HG03159 (cell line): ENCODE data around the gene VSTM4.

Experiments
- ATAC-seq: cut with Tn5 transposase; IDR thresholded peaks from one replicate; pipeline ENCODE4 v1.9.1; 2021; ENCODE audit warnings: mild to moderate bottlenecking, moderate library complexity; ENCODE audit not compliant: unreplicated experiment

VSTM4 gene

GRCh38 chr10:49115015-49115795 lies at the start of gene VSTM4:
Gene VSTM4, minus strand, starts transcription at chr10:49115522. Its CDS starts 37 bp downstream, at chr10:49115485.
- ATAC-seq: no peak

DNA sequence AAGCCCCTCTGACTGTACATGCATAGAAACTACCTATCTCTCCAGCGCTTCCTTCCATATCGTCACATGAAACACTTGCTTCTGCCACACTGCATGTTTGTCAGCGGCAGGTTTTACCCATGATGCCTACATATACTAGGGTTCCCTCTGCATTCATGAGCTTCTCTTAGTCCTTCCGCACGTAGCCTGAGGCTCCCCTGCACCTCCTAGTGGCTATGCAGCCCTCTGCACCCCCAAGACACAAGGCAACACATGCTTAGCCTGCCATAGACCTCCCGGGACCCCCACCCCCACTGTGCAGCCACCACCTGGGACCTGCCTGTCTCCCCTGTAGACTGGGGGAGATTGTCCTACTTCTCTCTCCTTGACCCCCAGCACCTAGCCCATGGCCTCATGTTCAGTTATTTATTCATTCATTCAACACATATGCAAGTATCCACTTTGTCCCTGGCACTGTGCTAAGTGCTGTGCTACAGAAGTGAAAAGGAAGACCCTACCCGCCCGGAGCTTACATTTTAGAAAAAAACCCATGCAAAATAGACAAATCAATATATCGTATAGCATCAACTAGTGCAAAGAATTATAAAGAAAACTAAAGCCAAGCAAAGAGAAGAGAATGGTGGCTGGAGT lies 49.4 kb upstream of the VSTM4 start:
- peak; percentile 85 for ATAC-seq

- ATAC-seq: no peak
These were observed 48.4 kb upstream of the VSTM4 start for GRCh38 chr10:49163741-49164140.

GRCh38 chr10:49162761-49163310 lies 47.5 kb upstream of the VSTM4 start:
- ATAC-seq: no peak

- ATAC-seq: no peak
These were observed 46.7 kb upstream of the VSTM4 start for GRCh38 chr10:49162063-49162462.

- no peak for ATAC-seq
These were observed 46.2 kb upstream of the VSTM4 start for GRCh38 chr10:49161411-49161997.

- ATAC-seq: no peak
These were observed 45.5 kb upstream of the VSTM4 start for GRCh38 chr10:49160814-49161213.

DNA sequence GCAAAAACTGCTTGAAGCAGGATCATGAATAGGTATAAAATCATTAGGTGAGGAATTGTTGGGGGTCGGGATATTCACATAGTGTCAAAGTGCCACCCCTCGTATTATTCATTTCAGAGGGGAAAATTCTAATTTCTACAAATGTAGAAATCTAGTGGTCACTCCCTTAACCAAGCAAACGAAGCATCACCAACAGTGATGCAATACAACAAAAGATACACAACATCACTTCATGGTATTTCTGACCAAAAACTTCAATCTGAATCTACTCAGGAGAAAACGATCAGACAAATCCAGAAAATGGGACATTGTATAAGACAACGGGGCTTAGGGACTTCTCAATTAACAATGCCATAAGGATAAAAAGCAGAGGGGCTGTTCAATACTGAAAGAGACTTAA lies 44.8 kb upstream of the VSTM4 start:
- no peak for ATAC-seq

- ATAC-seq: no peak
These were observed 43.6 kb upstream of the VSTM4 start for GRCh38 chr10:49158915-49159314.

DNA sequence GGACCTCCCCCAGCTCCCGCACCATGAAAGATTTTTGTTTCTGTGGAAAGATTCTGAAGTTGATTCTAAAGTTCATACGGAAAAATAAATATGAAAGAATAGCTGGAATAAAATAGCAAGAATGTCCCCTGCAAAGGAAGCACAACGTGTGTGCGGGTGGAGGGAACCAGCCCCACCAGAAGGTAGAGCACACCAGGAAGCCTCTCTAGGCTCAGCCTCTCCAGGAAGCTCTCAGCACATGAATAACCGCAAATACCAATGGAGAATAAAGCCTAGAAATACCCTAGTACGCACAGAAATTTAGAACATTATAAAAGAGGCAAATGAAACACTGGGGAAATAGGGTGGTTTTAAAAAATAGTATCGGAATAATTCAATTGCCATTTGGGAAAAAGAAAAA lies 43.1 kb upstream of the VSTM4 start:
- ATAC-seq: no peak

- ATAC-seq: no peak
These were observed 41.9 kb upstream of the VSTM4 start for GRCh38 chr10:49157229-49157628.

GRCh38 chr10:49154641-49155040 lies 39.3 kb upstream of the VSTM4 start:
- ATAC-seq: no peak

DNA sequence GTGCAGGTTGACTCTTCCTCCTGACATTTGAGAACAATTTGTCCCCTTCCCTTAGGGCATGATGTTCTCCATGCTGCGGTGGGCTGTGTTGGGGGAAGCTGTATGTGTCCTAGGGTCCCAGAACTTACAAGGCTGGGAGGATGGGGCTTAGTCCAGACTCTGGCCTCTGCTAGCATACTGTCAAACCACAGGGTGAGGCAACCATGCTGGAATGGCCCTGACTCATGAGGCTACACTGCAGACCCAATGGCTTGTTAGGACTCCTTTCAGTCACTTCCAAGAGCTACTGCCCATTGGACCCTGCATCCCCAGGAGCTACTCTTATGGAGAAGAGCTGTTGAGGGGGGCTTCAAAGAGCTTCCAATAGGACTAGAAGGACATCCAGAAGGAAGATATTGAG lies 38.6 kb upstream of the VSTM4 start:
- ATAC-seq: no peak

GRCh38 chr10:49153115-49153514 lies 37.8 kb upstream of the VSTM4 start:
- ATAC-seq: no peak

DNA sequence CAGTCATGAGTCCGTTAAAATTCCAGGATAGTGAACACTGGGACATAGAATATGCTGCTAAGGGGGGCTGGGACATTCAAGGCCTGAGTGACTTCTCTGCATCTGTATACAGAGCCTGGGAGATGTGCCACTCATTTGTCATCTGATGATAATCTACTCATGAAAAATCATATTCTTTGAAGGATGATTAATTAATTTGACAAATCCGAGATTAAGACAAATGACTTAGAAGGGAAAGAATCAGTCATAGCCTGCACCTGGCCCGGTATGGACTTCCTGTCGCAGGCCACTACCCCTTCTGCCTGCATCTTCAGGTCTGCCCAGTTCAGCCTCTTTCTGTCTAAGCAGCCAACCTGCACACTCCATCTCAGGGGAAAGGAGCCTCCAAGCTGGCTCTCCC lies 37.3 kb upstream of the VSTM4 start:
- no peak for ATAC-seq

DNA sequence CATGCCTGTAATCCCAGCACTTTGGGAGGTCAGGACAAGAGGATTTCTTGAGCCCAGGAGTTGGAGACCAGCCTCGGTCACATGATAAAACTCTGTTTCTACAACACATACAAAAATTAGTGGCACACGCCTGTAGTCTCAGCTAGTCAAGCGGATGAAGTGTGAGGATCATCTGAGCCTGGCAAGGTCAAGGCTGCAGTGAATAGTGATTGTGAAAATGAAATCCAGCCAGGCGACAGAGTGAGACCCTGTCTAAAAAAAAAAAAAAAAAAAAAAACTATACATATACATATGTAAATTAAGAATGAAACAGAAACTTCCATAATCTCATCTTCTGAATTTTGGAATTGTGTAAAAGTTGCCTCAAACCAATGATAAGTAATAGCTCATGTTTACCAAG lies 36.7 kb upstream of the VSTM4 start:
- no peak for ATAC-seq

DNA sequence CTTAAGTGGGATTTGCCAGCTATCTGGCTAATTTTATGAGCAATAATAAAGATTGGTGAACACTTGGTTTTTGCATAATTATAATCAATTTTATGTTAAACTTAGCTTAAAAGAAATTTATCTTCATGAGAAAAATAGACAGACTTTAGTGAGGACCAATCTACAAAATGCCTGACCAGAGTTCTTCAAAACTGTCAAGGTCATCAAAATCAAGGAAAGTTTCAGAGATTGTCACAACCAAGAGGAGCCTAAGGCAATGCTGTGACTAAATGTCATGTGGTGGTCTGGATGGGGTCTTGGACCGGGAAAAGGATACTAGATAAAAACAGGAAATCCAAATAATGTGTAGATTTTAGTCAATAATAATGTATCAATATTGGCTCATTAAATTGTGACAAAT lies 36.2 kb upstream of the VSTM4 start:
- ATAC-seq: no peak

GRCh38 chr10:49151025-49151445 lies 35.7 kb upstream of the VSTM4 start:
- no peak for ATAC-seq

DNA sequence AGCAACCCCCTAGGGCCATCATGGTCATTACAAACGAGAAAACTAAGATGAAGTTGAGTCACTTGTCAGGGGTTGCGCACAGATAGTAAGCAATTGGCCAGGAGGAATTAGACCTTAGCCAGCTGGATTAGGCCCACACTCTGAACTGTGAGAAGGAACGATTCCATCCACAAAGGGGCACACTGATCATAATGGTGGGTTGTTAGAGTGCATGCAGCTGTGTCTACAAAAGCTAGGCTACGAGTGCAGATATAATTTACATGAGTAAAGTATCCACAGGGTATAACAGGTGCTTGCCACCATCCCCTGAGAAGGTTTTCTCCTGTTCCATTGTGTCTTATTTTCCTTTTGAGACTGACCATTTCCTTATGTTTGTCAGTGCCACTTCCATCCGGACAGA lies 35.1 kb upstream of the VSTM4 start:
- ATAC-seq: no peak

- no peak for ATAC-seq
These were observed 34.6 kb upstream of the VSTM4 start for GRCh38 chr10:49149881-49150280.

- ATAC-seq: no peak
These were observed 28.9 kb upstream of the VSTM4 start for GRCh38 chr10:49144058-49144720.
